HG02840 (cell line): ENCODE measurements around the gene ZNF462.

Experiments
- ATAC-seq: cut with Tn5 transposase; IDR thresholded peaks from one replicate; pipeline ENCODE4 v1.9.1; 2021; ENCODE audit warnings: mild to moderate bottlenecking, moderate library complexity, moderate number of reproducible peaks; ENCODE audit not compliant: unreplicated experiment, low FRiP score

The ZNF462 gene

GRCh38 chr9:106862110-106862820 is 701 bp upstream of the ZNF462 start:
- no peak for ATAC-seq

DNA sequence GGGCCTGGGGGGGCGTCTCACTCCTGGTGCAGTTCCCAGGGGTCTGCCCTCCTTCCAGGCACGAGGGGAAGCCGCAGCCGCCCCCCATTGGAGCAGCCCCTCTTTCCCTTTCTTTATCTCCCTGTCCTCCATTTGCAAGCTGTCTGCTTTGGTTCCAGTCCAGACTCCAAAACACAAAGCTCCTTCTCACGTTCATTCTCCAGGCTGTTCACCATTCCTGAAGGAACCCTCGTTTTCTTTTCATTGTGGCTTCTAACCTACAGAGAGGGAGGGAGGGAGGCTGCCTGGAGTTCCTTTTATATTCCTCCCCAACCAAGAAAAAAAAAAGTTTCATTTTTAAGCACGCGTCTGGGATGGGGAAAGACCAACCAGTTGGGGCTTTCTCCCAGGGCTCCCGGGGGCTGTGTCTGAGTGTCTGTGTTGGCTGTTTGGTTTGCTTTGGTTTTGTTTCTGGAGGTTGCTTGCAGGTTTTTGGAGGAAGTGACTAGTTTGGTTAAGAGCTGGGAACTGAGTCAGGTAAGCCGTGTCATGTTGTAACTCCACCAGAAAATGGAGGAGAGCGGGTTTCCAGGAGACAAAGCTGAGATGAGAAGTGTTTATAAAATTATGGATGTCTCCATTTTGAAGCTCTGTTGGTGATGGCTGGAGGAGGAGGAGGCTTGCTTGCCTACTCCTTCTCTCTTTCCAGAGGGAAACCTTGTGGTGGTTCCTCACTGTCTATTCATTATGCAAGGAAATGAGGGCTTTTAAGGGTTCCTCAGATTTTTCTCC is 1.6 kb downstream of the ZNF462 start:
- no peak for ATAC-seq

DNA sequence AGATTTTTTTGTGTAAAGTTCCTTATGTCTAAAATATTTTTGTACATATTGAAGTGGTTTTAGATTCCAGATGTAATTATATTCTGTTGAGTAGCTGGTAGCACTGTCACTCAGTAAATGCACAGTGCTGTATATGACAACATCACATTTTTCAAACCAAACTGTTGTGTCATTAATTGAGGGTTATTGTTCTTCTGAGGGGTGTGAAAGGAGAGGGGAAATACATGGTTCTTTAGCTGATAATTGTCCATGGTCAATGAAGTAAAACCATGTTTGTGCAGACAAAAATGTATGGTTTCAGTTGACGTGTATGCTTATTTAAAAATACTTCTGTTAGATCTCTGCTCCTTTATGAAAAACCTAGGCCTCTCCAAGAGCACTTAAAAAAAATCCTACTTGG is 3.3 kb downstream of the ZNF462 start:
- no peak for ATAC-seq

GRCh38 chr9:106867286-106867685 is 4.3 kb downstream of the ZNF462 start:
- ATAC-seq: no peak

GRCh38 chr9:106868087-106868486 is 5.1 kb downstream of the ZNF462 start:
- ATAC-seq: no peak

GRCh38 chr9:106868565-106868964 is 5.6 kb downstream of the ZNF462 start:
- ATAC-seq: no peak

DNA sequence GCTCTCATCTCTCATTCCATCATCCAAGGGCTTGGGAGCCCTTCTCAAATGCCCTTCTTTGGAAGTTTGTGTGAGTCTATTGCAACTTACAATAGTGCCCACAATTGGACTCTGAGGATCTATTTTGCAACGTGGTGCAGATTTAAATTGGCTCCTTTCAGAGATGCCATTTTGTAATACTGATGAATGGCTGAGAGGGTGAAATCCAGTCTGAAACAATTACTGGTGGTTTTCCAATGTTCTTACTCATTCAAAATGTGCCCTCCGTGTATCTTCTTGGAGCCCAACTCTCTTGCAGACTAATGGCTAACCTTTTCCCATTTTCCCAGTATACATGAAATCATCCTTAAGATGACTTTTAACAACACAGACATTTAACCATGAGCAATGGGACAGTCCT is 6.1 kb downstream of the ZNF462 start:
- no peak for ATAC-seq

DNA sequence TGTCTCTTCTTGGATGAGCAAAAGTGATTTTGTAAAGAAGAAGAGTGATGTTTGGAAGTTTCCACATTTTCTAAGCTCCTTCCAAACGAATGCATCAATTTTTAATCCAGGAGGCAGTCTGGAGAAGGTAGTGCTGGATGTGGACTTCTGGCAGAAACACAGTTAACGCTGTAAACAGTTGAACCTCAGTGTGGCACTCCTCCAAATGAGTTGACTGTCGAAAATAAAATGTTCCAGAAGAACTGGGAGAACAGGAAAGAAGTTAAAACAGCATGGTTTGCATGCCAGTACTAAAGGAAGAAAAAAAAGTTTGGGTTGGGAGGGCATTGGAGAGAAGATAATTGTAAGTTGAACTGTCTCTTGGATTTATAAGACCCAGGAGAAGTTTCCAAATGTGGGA is 6.5 kb downstream of the ZNF462 start:
- ATAC-seq: no peak

GRCh38 chr9:106872641-106873040 is 9.7 kb downstream of the ZNF462 start:
- ATAC-seq: no peak

- ATAC-seq: no peak
Measured at GRCh38 chr9:106874031-106874430, 11.1 kb downstream of the ZNF462 start.

GRCh38 chr9:106874652-106875051 is 11.7 kb downstream of the ZNF462 start:
- no peak for ATAC-seq

- ATAC-seq: no peak
Measured at GRCh38 chr9:106875529-106875928, 12.6 kb downstream of the ZNF462 start.

DNA sequence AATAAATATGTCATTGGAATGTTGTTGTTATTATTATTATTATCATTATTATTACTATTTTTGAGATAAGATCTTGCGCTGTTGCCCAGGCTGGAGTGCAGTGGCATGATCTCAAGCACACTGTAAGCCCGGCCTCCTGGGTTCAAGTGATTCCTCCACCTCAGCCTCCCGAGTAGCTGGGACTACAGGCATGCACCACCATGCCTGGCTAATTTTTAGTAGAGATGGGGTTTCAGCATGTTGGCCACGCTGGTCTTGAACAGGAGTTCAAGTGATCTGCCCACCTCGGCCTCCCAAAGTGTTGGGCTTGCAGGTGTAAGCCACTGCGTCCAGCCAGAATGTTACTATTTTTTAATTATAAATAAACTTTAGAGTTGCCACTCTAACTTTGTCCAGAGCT is 14.4 kb downstream of the ZNF462 start:
- no peak for ATAC-seq

- no peak for ATAC-seq
Measured at GRCh38 chr9:106878081-106878837, 15.3 kb downstream of the ZNF462 start.

- ATAC-seq: no peak
Measured at GRCh38 chr9:106878934-106879333, 16.0 kb downstream of the ZNF462 start.

DNA sequence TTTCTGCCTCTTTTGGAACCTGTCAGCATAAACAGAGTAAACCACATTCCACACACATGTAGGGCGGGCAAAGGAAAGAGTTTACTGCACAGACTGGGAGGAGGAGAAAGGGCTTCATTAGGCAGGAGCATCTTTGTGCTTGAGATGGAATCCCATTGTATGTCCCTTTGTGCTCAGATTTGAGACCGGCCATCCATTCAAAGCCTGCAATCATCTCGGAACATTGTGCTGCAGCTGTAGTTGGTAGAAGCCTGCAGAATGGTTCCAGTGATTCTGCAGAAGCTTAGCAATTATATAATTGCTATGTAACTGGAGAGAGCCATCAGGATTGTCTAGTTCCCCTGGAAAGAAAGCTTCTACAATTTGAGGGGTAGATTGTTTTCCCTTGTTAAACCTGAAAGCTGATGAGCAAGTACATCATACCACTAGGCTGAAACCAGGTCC is 16.5 kb downstream of the ZNF462 start:
- ATAC-seq: no peak

GRCh38 chr9:106880081-106880480 is 17.1 kb downstream of the ZNF462 start:
- no peak for ATAC-seq

- no peak for ATAC-seq
Measured at GRCh38 chr9:106880863-106881262, 17.9 kb downstream of the ZNF462 start.

- no peak for ATAC-seq
Measured at GRCh38 chr9:106883030-106883429, 20.1 kb downstream of the ZNF462 start.

DNA sequence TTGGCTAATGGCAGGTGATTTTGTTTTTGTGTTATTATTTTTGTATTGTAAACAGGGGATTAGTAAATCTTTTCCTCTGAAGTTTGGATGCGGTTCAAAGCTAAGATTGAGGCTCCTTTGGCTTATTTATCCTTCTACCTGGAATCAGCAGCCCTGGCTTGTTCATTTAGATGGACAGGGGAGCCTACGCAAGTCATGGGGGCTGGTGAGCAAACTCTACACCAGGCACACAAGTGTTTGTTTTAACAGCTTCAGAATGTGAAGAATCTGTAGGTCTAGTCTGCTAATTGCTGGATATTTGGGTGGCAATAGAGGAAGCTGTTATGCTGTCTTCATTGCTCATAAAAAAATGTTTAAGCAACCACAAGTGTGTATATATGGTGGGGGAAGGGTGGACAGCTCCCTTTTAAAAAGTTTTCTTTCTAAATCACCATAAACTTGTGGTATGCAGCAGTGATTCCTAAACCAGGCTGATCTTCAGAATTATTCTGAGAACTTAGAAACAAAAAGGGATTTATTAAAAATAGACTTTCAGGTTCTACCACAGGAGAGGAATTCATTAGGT is 20.7 kb downstream of the ZNF462 start:
- no peak for ATAC-seq

DNA sequence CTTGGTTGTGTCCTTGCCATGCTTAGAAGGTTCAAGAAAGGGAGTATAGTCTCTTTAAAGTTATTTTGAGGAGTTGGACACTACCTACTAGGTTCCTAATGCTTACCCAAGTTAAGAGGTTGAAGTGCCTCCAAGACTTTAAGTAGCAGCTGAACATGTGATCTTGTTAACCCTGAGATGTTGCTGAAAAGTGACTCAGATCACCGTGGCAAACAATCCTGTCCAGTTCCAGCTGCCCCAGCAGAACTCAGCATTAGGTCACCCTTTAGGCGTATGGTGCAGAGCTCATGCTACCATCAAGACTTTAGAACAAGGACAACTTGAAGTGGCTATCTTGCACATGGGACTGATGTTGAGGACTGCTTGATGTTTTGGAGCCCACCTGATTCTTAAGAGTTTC is 22.5 kb downstream of the ZNF462 start:
- no peak for ATAC-seq
